Dedifferentiated amniotic fluid mesenchymal stem cell (primary cell): ENCODE data around the gene SPTBN5.
A peak's percentile ranks its signal among the peaks of the same experiment; 100 is the strongest.

Experiments used
- DNase-seq: peaks from one replicate; pipeline ENCODE4 v3.0.0-alpha.2; 2016; ENCODE audit errors: extremely low spot score

The SPTBN5 gene

GRCh38 chr15:41824062-41824745, 69.6 kb downstream of the SPTBN5 start:
- DNase-seq, result no peak

GRCh38 chr15:41823502-41823901, 70.4 kb downstream of the SPTBN5 start:
- no peak for DNase-seq

GRCh38 chr15:41822957-41823356, 70.9 kb downstream of the SPTBN5 start:
- DNase-seq, result no peak

- DNase-seq, result no peak
Observed at GRCh38 chr15:41822471-41822870, 71.4 kb downstream of the SPTBN5 start.

- no peak for DNase-seq
Observed at GRCh38 chr15:41821831-41822230, 72.0 kb downstream of the SPTBN5 start.

GRCh38 chr15:41820791-41821423, 72.9 kb downstream of the SPTBN5 start:
- no peak for DNase-seq

- no peak for DNase-seq
Observed at GRCh38 chr15:41819455-41820050, 74.3 kb downstream of the SPTBN5 start.

- no peak for DNase-seq
Observed at GRCh38 chr15:41817781-41818180, 76.1 kb downstream of the SPTBN5 start.

GRCh38 chr15:41817327-41817726, 76.5 kb downstream of the SPTBN5 start:
- DNase-seq, result no peak

GRCh38 chr15:41816788-41817187, 77.1 kb downstream of the SPTBN5 start:
- DNase-seq, result no peak

GRCh38 chr15:41814534-41814933, 79.3 kb downstream of the SPTBN5 start:
- no peak for DNase-seq

- DNase-seq, result no peak
Observed at GRCh38 chr15:41813426-41813825, 80.4 kb downstream of the SPTBN5 start.

- DNase-seq, result no peak
Observed at GRCh38 chr15:41812820-41813375, 81.0 kb downstream of the SPTBN5 start.

GRCh38 chr15:41811432-41812195, 82.2 kb downstream of the SPTBN5 start:
- peak; percentile 81 for DNase-seq

- no peak for DNase-seq
Observed at GRCh38 chr15:41810651-41811431, 83.0 kb downstream of the SPTBN5 start.

- DNase-seq, result no peak
Observed at GRCh38 chr15:41809526-41810220, 84.2 kb downstream of the SPTBN5 start.

- no peak for DNase-seq
Observed at GRCh38 chr15:41809121-41809520, 84.7 kb downstream of the SPTBN5 start.

GRCh38 chr15:41806291-41807181, 87.3 kb downstream of the SPTBN5 start:
- no peak for DNase-seq

GRCh38 chr15:41805711-41806110, 88.1 kb downstream of the SPTBN5 start:
- no peak for DNase-seq
